Liver (tissue), 9 donors: ENCODE measurements around the gene HMMR. TPM values are rescaled to one million over a fixed set of nuclear protein-coding genes. Genes with fewer than 3 reads are reported as not detected.

Source experiments
- DNase-seq: peaks from one replicate; pipeline ENCODE4 v3.0.0-alpha.2; 2017; ENCODE audit warnings: low spot score
- H3K27ac ChIP-seq, 2 donors: one replicate each; pipeline ENCODE4 v1.7.0; 2013; ENCODE audit warnings: inconsistent platforms in 2 of 2, low read length in 2 of 2, control low read depth in 1 of 2, low read depth in 1 of 2, mild to moderate bottlenecking in 1 of 2
- H3K27me3 ChIP-seq, 4 donors: one replicate each; pipeline versions ENCODE4 v1.6.1 to v1.7.0; 2013; ENCODE audit warnings: low read length in 3 of 4, inconsistent platforms in 1 of 4, mild to moderate bottlenecking in 1 of 4, moderate library complexity in 1 of 4; ENCODE audit not compliant: control insufficient read depth in 4 of 4, insufficient read depth in 4 of 4
- H3K36me3 ChIP-seq, 4 donors: one replicate each; pipeline versions ENCODE4 v1.6.1 to v1.7.0; 2013; ENCODE audit warnings: low read length in 3 of 4, mild to moderate bottlenecking in 3 of 4, low read depth in 1 of 4, moderate library complexity in 1 of 4; ENCODE audit not compliant: control insufficient read depth in 4 of 4, insufficient read depth in 3 of 4
- H3K4me1 ChIP-seq, 4 donors: one replicate each; pipeline versions ENCODE4 v1.6.1 to v1.7.0; 2013; ENCODE audit warnings: low read length in 3 of 4, mild to moderate bottlenecking in 3 of 4, moderate library complexity in 1 of 4; ENCODE audit not compliant: control insufficient read depth in 4 of 4, insufficient read depth in 4 of 4
- H3K4me3 ChIP-seq, 3 donors: one replicate each; pipeline versions ENCODE4 v1.6.1 to v1.7.0; 2013; ENCODE audit warnings: low read length in 3 of 3, control low read depth in 1 of 3, low read depth in 1 of 3, mild to moderate bottlenecking in 1 of 3
- H3K9ac ChIP-seq, 2 donors: one replicate each; pipeline ENCODE4 v1.7.0; 2013; ENCODE audit warnings: low read length in 2 of 2, mild to moderate bottlenecking in 2 of 2, moderate library complexity in 2 of 2, control low read depth in 1 of 2, low read depth in 1 of 2
- H3K9me3 ChIP-seq, 4 donors: one replicate each; pipeline versions ENCODE4 v1.6.1 to v1.7.0; 2013; ENCODE audit warnings: low read length in 3 of 4; ENCODE audit not compliant: control insufficient read depth in 4 of 4
- FOXA2 ChIP-seq: IDR thresholded peaks from 2 replicates; pipeline ENCODE4 v1.6.1; 2016; ENCODE audit warnings: antibody characterized with exemption
- GABPA ChIP-seq, 2 donors: IDR thresholded peaks in 1 of 2; conservative IDR thresholded peaks in 1 of 2; 2 replicates each; pipeline ENCODE4 v1.6.1; 2016; ENCODE audit warnings: antibody characterized with exemption in 2 of 2, mild to moderate bottlenecking in 1 of 2, moderate library complexity in 1 of 2
- HNF4A ChIP-seq, 2 donors: conservative IDR thresholded peaks; 2 replicates each; pipeline ENCODE4 v1.6.1; 2016; ENCODE audit warnings: antibody characterized with exemption in 2 of 2, mild to moderate bottlenecking in 2 of 2
- HNF4G ChIP-seq: IDR thresholded peaks from 2 replicates; pipeline ENCODE4 v1.6.1; 2016; ENCODE audit warnings: antibody characterized with exemption
- JUND ChIP-seq, 2 donors: IDR thresholded peaks; 2 replicates each; pipeline ENCODE4 v1.6.1; 2016; ENCODE audit warnings: antibody characterized with exemption in 2 of 2
- NR2F2 ChIP-seq: IDR thresholded peaks from 2 replicates; pipeline ENCODE4 v1.6.1; 2016; ENCODE audit warnings: antibody characterized with exemption
- RAD21 ChIP-seq, 2 donors: IDR thresholded peaks; 2 replicates each; pipeline ENCODE4 v1.6.1; 2016; ENCODE audit warnings: antibody characterized with exemption in 2 of 2, mild to moderate bottlenecking in 2 of 2
- REST ChIP-seq: IDR thresholded peaks from 2 replicates; pipeline ENCODE4 v1.6.1; 2016; ENCODE audit warnings: antibody characterized with exemption, mild to moderate bottlenecking
- RXRA ChIP-seq, 2 donors: IDR thresholded peaks; 2 replicates each; pipeline ENCODE4 v1.6.1; 2017 to 2018; ENCODE audit warnings: antibody characterized with exemption in 2 of 2, mild to moderate bottlenecking in 1 of 2
- SP1 ChIP-seq: IDR thresholded peaks from 2 replicates; pipeline ENCODE4 v1.6.1; 2018; ENCODE audit warnings: antibody characterized with exemption, mild to moderate bottlenecking
- TAF1 ChIP-seq: conservative IDR thresholded peaks from 2 replicates; pipeline ENCODE4 v1.6.1; 2016; ENCODE audit warnings: antibody characterized with exemption, mild to moderate bottlenecking
- YY1 ChIP-seq: IDR thresholded peaks from 2 replicates; pipeline ENCODE4 v1.6.1; 2016; ENCODE audit warnings: antibody characterized with exemption, mild to moderate bottlenecking
- ZBTB33 ChIP-seq: IDR thresholded peaks from 2 replicates; pipeline ENCODE4 v1.6.1; 2016; ENCODE audit warnings: antibody characterized with exemption
- polyA plus RNA-seq, 2 donors: library from polyadenylated mRNA; stranded (reverse) in 1 of 2; unstranded in 1 of 2; fragments of 200-250 nt in 1 of 2; fragments of >200 nt in 1 of 2; fragmentation: Nextera tagmentation in 1 of 2; extraction: Ambion mirVana in 1 of 2; gene quantifications; one replicate each; pipeline versions ENCODE4 v1.2.1 to v1.2.3, GENCODE V29; 2013 to 2015
- total RNA-seq, 2 donors: library from RNA; depleted of rRNA; stranded (reverse); fragments of >200 nt; gene quantifications; one replicate each; pipeline ENCODE4 v1.2.3, GENCODE V29; 2014
- TF ChIP-seq, protein P1 (sequence below): IDR thresholded peaks from 2 replicates; pipeline ENCODE4 v1.6.1; 2016; ENCODE audit warnings: antibody characterized with exemption
- TF ChIP-seq, protein P2 (sequence below): fragments of 150-350 bp; IDR thresholded peaks from 2 replicates; pipeline ENCODE4 v1.5.1; 2017; ENCODE audit warnings: improper control_type of control experiment, low read depth, low read length; ENCODE audit not compliant: missing input control
- TF ChIP-seq, protein P3 (sequence below): IDR thresholded peaks from 2 replicates; pipeline ENCODE4 v1.6.1; 2016; ENCODE audit warnings: antibody characterized with exemption
- donor health status: healthy.
- donor health status: healthy.
- donor health status: healthy.
- donor health status: healthy.
- donor health status: healthy.

Gene HMMR
- total and polyA plus RNA-seq, 4 donors: 0.33 to 48.5 (median 2.3) TPM

- TF ChIP-seq GABPA (IDR thresholded peaks at IDR 0.05 in 1 of 2, conservative IDR thresholded peaks at IDR 0.05 in 1 of 2) (no peak), RAD21 (IDR thresholded peaks at IDR 0.05) (no peak)
These were observed 15.1 kb upstream of the HMMR start (continued) for GRCh38 chr5:163445345-163445744.

- Histone ChIP-seq H3K36me3 (peaks cover 2 to 67% (median 47%) of the 10 kb centered on the region in 4 donors), H3K9ac (no peak overlapping the region), H3K27ac (no peak overlapping the region), H3K9me3 (no peaks in the 10 kb centered on the region), H3K27me3 (no peaks in the 10 kb centered on the region), H3K4me3 (no peak overlapping the region), H3K4me1 (no peaks in the 10 kb centered on the region)
- DNase-seq: no peak
- TF ChIP-seq SP1 (no peak), TAF1 (no peak), RAD21 (IDR thresholded peaks at IDR 0.05) (no peak), FOXA2 (no peak), YY1 (no peak), HNF4G (no peak), REST (no peak), NR2F2 (no peak), JUND (IDR thresholded peaks at IDR 0.05) (no peak), RXRA (IDR thresholded peaks at IDR 0.05) (no peak), HNF4A (conservative IDR thresholded peaks at IDR 0.05) (no peak), ZBTB33 (no peak), GABPA (IDR thresholded peaks at IDR 0.05 in 1 of 2, conservative IDR thresholded peaks at IDR 0.05 in 1 of 2) (no peak)
- TF ChIP-seq, protein P1, sequence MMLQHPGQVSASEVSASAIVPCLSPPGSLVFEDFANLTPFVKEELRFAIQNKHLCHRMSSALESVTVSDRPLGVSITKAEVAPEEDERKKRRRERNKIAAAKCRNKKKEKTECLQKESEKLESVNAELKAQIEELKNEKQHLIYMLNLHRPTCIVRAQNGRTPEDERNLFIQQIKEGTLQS: no peak
- TF ChIP-seq, protein P2, sequence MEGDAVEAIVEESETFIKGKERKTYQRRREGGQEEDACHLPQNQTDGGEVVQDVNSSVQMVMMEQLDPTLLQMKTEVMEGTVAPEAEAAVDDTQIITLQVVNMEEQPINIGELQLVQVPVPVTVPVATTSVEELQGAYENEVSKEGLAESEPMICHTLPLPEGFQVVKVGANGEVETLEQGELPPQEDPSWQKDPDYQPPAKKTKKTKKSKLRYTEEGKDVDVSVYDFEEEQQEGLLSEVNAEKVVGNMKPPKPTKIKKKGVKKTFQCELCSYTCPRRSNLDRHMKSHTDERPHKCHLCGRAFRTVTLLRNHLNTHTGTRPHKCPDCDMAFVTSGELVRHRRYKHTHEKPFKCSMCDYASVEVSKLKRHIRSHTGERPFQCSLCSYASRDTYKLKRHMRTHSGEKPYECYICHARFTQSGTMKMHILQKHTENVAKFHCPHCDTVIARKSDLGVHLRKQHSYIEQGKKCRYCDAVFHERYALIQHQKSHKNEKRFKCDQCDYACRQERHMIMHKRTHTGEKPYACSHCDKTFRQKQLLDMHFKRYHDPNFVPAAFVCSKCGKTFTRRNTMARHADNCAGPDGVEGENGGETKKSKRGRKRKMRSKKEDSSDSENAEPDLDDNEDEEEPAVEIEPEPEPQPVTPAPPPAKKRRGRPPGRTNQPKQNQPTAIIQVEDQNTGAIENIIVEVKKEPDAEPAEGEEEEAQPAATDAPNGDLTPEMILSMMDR: no peak
- TF ChIP-seq, protein P3, sequence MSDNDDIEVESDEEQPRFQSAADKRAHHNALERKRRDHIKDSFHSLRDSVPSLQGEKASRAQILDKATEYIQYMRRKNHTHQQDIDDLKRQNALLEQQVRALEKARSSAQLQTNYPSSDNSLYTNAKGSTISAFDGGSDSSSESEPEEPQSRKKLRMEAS: no peak
These were observed 13.2 kb upstream of the HMMR start for GRCh38 chr5:163447191-163447590.
